ENCODE data around the gene TMEM117.

The TMEM117 gene

DNA sequence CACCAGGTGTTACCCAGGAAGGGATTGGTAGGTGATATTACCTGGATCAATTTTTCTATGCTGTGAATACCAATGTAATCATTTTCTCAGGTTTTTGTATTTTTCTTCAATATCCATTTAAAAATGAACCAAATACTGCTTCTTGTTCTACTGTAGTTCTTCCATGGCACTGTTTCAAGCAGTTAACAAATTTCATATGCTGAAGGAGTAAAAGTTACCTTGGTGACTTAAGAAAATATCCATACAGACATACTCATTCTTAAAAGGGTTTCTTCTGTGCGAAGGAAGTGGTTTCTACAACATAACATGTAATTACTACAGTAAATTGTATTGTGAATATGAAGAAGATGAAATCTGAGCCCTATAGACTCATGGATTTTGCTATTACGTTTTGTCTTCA, 222.5 kb downstream of the TMEM117 start:
- H3K79me2 ChIP-seq (ENCODE audit: control insufficient read depth, low read length): no peaks in the 10 kb centered on the region
- no peak overlapping the region for H3K4me3 ChIP-seq (ENCODE audit: low read length)
- H3K27me3 ChIP-seq (ENCODE audit: control insufficient read depth, low read length): no peaks in the 10 kb centered on the region
- no peaks in the 10 kb centered on the region for H4K20me1 ChIP-seq (ENCODE audit: control insufficient read depth, insufficient read depth, low read depth, low read length)
- H3K27ac ChIP-seq (ENCODE audit: low read depth, low read length): no peak overlapping the region
- no peaks in the 10 kb centered on the region for H3K9me2 ChIP-seq (replicated peaks; ENCODE audit: control insufficient read depth, low read length)
- no peak overlapping the region for H3K4me2 ChIP-seq (ENCODE audit: low read length)
- TF ChIP-seq, protein P1, sequence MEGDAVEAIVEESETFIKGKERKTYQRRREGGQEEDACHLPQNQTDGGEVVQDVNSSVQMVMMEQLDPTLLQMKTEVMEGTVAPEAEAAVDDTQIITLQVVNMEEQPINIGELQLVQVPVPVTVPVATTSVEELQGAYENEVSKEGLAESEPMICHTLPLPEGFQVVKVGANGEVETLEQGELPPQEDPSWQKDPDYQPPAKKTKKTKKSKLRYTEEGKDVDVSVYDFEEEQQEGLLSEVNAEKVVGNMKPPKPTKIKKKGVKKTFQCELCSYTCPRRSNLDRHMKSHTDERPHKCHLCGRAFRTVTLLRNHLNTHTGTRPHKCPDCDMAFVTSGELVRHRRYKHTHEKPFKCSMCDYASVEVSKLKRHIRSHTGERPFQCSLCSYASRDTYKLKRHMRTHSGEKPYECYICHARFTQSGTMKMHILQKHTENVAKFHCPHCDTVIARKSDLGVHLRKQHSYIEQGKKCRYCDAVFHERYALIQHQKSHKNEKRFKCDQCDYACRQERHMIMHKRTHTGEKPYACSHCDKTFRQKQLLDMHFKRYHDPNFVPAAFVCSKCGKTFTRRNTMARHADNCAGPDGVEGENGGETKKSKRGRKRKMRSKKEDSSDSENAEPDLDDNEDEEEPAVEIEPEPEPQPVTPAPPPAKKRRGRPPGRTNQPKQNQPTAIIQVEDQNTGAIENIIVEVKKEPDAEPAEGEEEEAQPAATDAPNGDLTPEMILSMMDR (IDR thresholded peaks at IDR 0.05; ENCODE audit: low read depth, low read length, poor library complexity, severe bottlenecking): no peak
- no peak for TF ChIP-seq EZH2phosphoT487 (IDR thresholded peaks at IDR 0.05; ENCODE audit: borderline replicate concordance, low read length)
- no peaks in the 10 kb centered on the region for H3K9me3 ChIP-seq (ENCODE audit: control insufficient read depth, insufficient read depth, low read length)
- H3K4me1 ChIP-seq (ENCODE audit: control insufficient read depth, low read length): no peaks in the 10 kb centered on the region
- no peaks in the 10 kb centered on the region for H3F3A ChIP-seq (ENCODE audit: control insufficient read depth, insufficient read depth)
- H3K36me3 ChIP-seq (ENCODE audit: control insufficient read depth, low read length): no peaks in the 10 kb centered on the region

DNA sequence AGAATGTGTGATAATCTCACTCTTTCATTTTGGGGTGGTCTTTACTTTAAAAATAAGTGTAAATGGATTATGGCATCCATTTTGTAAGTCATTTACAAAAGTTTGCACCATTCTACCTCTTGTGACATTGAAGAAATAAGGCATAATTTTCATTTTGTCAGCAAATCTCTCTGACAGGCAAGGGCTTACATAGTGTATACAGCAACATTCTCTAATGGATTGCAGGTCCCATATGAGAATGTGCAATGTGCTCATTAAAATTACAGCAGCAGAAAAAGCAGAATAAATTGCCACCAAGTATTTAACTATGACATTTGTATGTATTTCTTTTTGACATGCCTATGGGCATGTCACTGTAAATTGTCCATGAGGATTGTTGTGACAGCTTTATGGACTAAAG, 223.6 kb downstream of the TMEM117 start:
- Histone ChIP-seq H3K36me3 (ENCODE audit: control insufficient read depth, low read length) (no peaks in the 10 kb centered on the region), H3K9me2 (replicated peaks; ENCODE audit: control insufficient read depth, low read length) (no peaks in the 10 kb centered on the region), H3K4me1 (ENCODE audit: control insufficient read depth, low read length) (no peaks in the 10 kb centered on the region), H3K27ac (ENCODE audit: low read depth, low read length) (no peak overlapping the region), H3K9me3 (ENCODE audit: control insufficient read depth, insufficient read depth, low read length) (no peaks in the 10 kb centered on the region), H3K4me2 (ENCODE audit: low read length) (no peak overlapping the region), H3K27me3 (ENCODE audit: control insufficient read depth, low read length) (no peaks in the 10 kb centered on the region), H3F3A (ENCODE audit: control insufficient read depth, insufficient read depth) (no peaks in the 10 kb centered on the region), H4K20me1 (ENCODE audit: control insufficient read depth, insufficient read depth, low read depth, low read length) (no peaks in the 10 kb centered on the region), H3K79me2 (ENCODE audit: control insufficient read depth, low read length) (no peaks in the 10 kb centered on the region), H3K4me3 (ENCODE audit: low read length) (no peak overlapping the region)
- TF ChIP-seq, protein P1 (IDR thresholded peaks at IDR 0.05; ENCODE audit: low read depth, low read length, poor library complexity, severe bottlenecking): no peak
- TF ChIP-seq EZH2phosphoT487 (IDR thresholded peaks at IDR 0.05; ENCODE audit: borderline replicate concordance, low read length): no peak

DNA sequence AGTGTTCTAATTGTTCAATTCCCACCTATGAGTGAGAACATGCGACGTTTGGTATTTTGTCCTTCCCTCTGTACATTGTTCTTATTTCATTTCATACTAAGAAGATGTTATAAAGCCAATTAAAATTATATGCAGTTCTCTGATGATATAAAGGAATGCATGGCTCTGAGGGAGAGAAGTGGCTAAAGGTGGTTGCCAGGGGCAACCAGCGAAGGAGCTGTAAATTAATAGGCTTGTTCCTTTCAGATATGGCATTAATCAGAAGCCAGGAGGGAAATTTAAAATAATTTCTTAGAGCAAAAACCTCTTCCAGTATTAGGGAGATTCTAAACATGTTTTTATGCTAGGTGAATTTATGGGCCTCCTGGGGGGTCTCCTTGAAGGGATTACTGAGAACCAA, 227.8 kb downstream of the TMEM117 start:
- no peak for TF ChIP-seq EZH2phosphoT487 (IDR thresholded peaks at IDR 0.05; ENCODE audit: borderline replicate concordance, low read length)
- TF ChIP-seq, protein P1 (IDR thresholded peaks at IDR 0.05; ENCODE audit: low read depth, low read length, poor library complexity, severe bottlenecking): no peak
- H3K4me2 ChIP-seq (ENCODE audit: low read length): no peak overlapping the region
- H3K27ac ChIP-seq (ENCODE audit: low read depth, low read length): no peak overlapping the region
- H3F3A ChIP-seq (ENCODE audit: control insufficient read depth, insufficient read depth): no peaks in the 10 kb centered on the region
- no peaks in the 10 kb centered on the region for H3K9me3 ChIP-seq (ENCODE audit: control insufficient read depth, insufficient read depth, low read length)
- H3K79me2 ChIP-seq (ENCODE audit: control insufficient read depth, low read length): no peaks in the 10 kb centered on the region
- no peaks in the 10 kb centered on the region for H4K20me1 ChIP-seq (ENCODE audit: control insufficient read depth, insufficient read depth, low read depth, low read length)
- H3K9me2 ChIP-seq (replicated peaks; ENCODE audit: control insufficient read depth, low read length): no peaks in the 10 kb centered on the region
- no peaks in the 10 kb centered on the region for H3K4me1 ChIP-seq (ENCODE audit: control insufficient read depth, low read length)
- no peak overlapping the region for H3K4me3 ChIP-seq (ENCODE audit: low read length)
- no peaks in the 10 kb centered on the region for H3K27me3 ChIP-seq (ENCODE audit: control insufficient read depth, low read length)
- no peaks in the 10 kb centered on the region for H3K36me3 ChIP-seq (ENCODE audit: control insufficient read depth, low read length)

DNA sequence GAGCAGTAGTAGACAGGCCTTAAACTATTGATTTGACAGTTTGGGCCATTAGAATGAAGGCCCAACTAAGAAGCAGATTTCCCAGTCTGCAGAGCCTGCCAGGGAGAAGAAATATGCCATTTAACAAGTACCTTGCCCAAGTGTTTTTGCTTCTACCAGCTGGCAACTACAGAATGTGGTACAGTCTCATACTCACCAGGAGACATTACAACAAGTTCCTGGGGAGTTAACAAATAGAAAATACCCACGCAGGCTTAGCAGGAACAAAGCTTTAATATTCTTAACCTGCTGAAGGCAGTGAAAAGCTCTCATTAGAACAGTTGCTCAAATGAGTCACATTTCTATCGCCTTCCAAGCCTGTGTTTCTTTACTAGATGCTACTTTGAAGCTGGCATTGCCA, 241.0 kb downstream of the TMEM117 start:
- no peaks in the 10 kb centered on the region for H3F3A ChIP-seq (ENCODE audit: control insufficient read depth, insufficient read depth)
- no peaks in the 10 kb centered on the region for H3K9me3 ChIP-seq (ENCODE audit: control insufficient read depth, insufficient read depth, low read length)
- no peak overlapping the region for H3K4me2 ChIP-seq (ENCODE audit: low read length)
- H4K20me1 ChIP-seq (ENCODE audit: control insufficient read depth, insufficient read depth, low read depth, low read length): no peaks in the 10 kb centered on the region
- TF ChIP-seq EZH2phosphoT487 (IDR thresholded peaks at IDR 0.05; ENCODE audit: borderline replicate concordance, low read length): no peak
- TF ChIP-seq, protein P1 (IDR thresholded peaks at IDR 0.05; ENCODE audit: low read depth, low read length, poor library complexity, severe bottlenecking): no peak
- no peaks in the 10 kb centered on the region for H3K4me1 ChIP-seq (ENCODE audit: control insufficient read depth, low read length)
- no peaks in the 10 kb centered on the region for H3K27me3 ChIP-seq (ENCODE audit: control insufficient read depth, low read length)
- no peaks in the 10 kb centered on the region for H3K9me2 ChIP-seq (replicated peaks; ENCODE audit: control insufficient read depth, low read length)
- H3K79me2 ChIP-seq (ENCODE audit: control insufficient read depth, low read length): no peaks in the 10 kb centered on the region
- no peak overlapping the region for H3K4me3 ChIP-seq (ENCODE audit: low read length)
- no peaks in the 10 kb centered on the region for H3K36me3 ChIP-seq (ENCODE audit: control insufficient read depth, low read length)
- H3K27ac ChIP-seq (ENCODE audit: low read depth, low read length): no peak overlapping the region
